ENCODE measurements around the gene PDS5A. TPM values are rescaled to one million over a fixed set of nuclear protein-coding genes. Genes with fewer than 3 reads are reported as not detected.
"Not testable (repeated sequence)": the region's sequence is repeated elsewhere in the genome, so short reads cannot be mapped to it uniquely, and the experiment has no call there.

PDS5A gene
- total RNA-seq, 1 donor, result 120 TPM

GRCh38 chr4:39841894-39842293 lies 135.8 kb downstream of the PDS5A start:
- H3K4me3 ChIP-seq (ENCODE audit: low read length), result no peak overlapping the region
- no peaks in the 10 kb centered on the region for H3K4me1 ChIP-seq (ENCODE audit: insufficient read depth, low read length)
- no peaks in the 10 kb centered on the region for H3K9me3 ChIP-seq (ENCODE audit: low read depth, low read length)
- no peaks in the 10 kb centered on the region for H3K27me3 ChIP-seq (ENCODE audit: insufficient read depth, low read length)

- H3K9me3 ChIP-seq (ENCODE audit: low read depth, low read length); H3K27me3 ChIP-seq (ENCODE audit: insufficient read depth, low read length); H3K4me3 ChIP-seq (ENCODE audit: low read length); H3K4me1 ChIP-seq (ENCODE audit: insufficient read depth, low read length): not testable (repeated sequence)
Measured at GRCh38 chr4:39840516-39840915, 137.2 kb downstream of the PDS5A start.

DNA sequence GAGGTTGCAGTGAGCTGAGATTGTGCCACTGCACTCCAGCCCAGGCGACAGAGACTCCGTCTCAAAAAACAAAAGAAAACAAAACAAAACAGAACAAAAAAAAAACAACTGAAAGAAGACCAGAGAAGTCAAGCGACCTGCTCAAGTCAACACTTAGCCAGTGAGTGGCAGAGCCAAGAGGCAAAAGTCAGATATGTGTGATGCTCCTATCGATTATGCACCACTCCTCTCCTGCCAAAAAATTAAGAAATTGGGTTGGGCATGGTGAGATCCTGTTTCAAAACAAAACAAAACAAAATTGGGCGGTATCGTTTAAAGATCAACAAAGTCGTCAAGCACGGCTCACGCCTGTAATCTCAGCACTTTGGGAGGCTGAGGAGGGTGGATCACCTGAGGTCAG lies 137.7 kb downstream of the PDS5A start:
- H3K4me1 ChIP-seq (ENCODE audit: insufficient read depth, low read length), result no peaks in the 10 kb centered on the region
- no peaks in the 10 kb centered on the region for H3K9me3 ChIP-seq (ENCODE audit: low read depth, low read length)
- H3K27me3 ChIP-seq (ENCODE audit: insufficient read depth, low read length), result no peaks in the 10 kb centered on the region
- H3K4me3 ChIP-seq (ENCODE audit: low read length), result no peak overlapping the region

DNA sequence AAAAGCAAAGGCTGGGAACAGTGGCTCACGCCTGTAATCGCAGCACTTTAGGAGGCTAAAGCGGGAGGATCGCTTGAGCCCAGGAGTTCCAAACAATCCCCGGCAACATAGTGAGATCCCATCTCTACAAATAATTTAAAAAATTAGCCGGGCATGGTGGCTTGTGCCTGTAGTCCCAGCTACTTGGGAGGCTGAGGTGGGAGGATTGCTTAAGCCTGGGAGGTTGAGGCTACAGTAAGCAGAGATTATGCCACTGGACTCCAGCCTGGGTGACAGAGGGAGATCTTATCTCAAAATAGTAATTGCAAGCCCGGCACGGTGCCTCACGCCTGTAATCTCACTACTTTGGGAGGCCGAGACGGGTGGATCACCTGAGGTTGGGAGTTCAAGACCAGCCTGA lies 139.3 kb downstream of the PDS5A start:
- not testable (repeated sequence) for H3K4me3 ChIP-seq (ENCODE audit: low read length); H3K27me3 ChIP-seq (ENCODE audit: insufficient read depth, low read length); H3K9me3 ChIP-seq (ENCODE audit: low read depth, low read length); H3K4me1 ChIP-seq (ENCODE audit: insufficient read depth, low read length)

DNA sequence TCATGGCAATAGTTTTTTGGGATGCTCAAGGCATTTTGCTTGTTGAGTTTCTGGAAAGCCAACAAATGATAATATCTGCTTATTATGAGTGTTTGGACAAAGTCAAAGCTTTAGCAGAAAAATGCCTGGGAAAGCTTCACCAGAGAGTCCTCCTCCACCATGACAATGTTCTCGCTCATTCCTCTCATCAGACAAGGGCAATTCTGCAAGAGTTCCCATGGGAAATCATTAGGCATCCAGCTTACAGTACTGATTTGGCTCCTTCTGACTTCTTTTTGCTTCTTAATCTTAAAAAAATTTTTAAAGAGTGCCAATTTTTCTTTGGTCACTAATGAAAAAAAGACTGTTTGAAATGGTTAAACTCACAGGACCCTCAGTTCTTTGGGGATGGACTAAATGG lies 143.4 kb downstream of the PDS5A start:
- Histone ChIP-seq H3K27me3 (ENCODE audit: insufficient read depth, low read length) (no peaks in the 10 kb centered on the region), H3K4me3 (ENCODE audit: low read length) (no peak overlapping the region), H3K9me3 (ENCODE audit: low read depth, low read length) (no peaks in the 10 kb centered on the region), H3K4me1 (ENCODE audit: insufficient read depth, low read length) (no peaks in the 10 kb centered on the region)

GRCh38 chr4:39825741-39826231 lies 151.9 kb downstream of the PDS5A start:
- Histone ChIP-seq H3K9me3 (ENCODE audit: low read depth, low read length) (no peaks in the 10 kb centered on the region), H3K4me1 (ENCODE audit: insufficient read depth, low read length) (peaks cover 4% of the 10 kb centered on the region), H3K4me3 (ENCODE audit: low read length) (no peak overlapping the region), H3K27me3 (ENCODE audit: insufficient read depth, low read length) (no peaks in the 10 kb centered on the region)

- no peak overlapping the region for H3K4me3 ChIP-seq (ENCODE audit: low read length)
- peaks cover 4% of the 10 kb centered on the region for H3K4me1 ChIP-seq (ENCODE audit: insufficient read depth, low read length)
- H3K9me3 ChIP-seq (ENCODE audit: low read depth, low read length), result no peaks in the 10 kb centered on the region
- H3K27me3 ChIP-seq (ENCODE audit: insufficient read depth, low read length), result no peaks in the 10 kb centered on the region
Measured at GRCh38 chr4:39825090-39825489, 152.6 kb downstream of the PDS5A start.

DNA sequence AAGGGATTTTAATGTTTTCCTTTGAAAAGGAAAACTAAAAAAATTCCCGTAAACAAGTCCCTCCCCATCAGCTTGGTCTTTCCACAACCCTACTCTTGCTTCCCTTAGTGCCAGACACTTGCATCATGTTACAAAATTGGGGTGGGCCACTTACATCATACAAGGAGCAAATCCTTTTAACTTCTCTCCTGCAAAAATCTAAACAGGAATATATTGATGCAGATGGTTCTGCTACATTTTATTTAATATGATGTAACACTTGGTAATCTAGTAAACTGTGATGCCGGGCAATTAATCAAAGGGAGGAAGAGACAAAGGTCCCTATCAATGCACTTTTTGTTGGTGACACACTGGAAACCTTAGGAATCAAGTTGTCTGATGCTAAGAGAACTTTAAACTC lies 154.5 kb downstream of the PDS5A start:
- Histone ChIP-seq H3K27me3 (ENCODE audit: insufficient read depth, low read length) (no peaks in the 10 kb centered on the region), H3K4me3 (ENCODE audit: low read length) (no peak overlapping the region), H3K4me1 (ENCODE audit: insufficient read depth, low read length) (peaks cover 4% of the 10 kb centered on the region), H3K9me3 (ENCODE audit: low read depth, low read length) (no peaks in the 10 kb centered on the region)

DNA sequence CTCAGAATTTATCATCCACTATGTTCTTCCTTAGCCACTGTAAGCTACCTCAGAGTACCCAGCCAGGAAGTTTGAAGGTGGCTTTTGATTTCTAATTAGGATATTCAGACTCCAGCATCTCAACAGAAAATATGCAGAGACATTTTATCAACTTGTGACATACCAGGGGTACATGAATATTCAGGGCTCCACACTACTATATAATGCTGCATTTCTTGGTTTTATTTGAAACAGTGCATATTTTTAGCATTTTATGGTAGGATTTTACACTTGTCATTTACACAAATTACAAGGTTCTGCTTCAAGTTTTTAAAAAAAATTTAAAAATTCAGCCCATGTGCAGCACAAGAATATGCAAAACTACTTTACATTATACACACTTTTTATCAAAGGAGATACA lies 155.0 kb downstream of the PDS5A start:
- Histone ChIP-seq H3K27me3 (ENCODE audit: insufficient read depth, low read length) (no peaks in the 10 kb centered on the region), H3K4me3 (ENCODE audit: low read length) (no peak overlapping the region), H3K9me3 (ENCODE audit: low read depth, low read length) (no peaks in the 10 kb centered on the region), H3K4me1 (ENCODE audit: insufficient read depth, low read length) (peaks cover 4% of the 10 kb centered on the region)

GRCh38 chr4:39821951-39822350 lies 155.8 kb downstream of the PDS5A start:
- Histone ChIP-seq H3K4me1 (ENCODE audit: insufficient read depth, low read length) (peaks cover 4% of the 10 kb centered on the region), H3K9me3 (ENCODE audit: low read depth, low read length) (no peaks in the 10 kb centered on the region), H3K27me3 (ENCODE audit: insufficient read depth, low read length) (no peaks in the 10 kb centered on the region), H3K4me3 (ENCODE audit: low read length) (no peak overlapping the region)

DNA sequence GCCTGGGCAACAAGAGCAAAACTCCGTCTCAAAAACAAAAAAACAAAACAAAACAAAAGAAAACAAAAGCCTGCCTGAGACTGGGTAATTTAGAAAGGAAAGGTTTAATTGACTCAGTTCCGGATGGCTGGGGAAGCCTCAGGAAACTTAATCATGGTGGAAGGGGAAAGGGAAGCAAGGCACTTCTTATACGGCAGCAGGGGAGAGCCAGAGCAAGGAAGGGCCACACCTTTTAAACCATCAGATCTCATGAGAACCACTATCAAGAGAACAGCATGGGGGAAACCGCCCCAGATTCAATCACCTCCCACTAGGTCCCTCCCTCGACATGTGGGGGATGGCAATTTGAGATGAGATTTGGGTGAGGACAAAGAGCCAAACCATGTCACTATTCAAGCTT lies 157.5 kb downstream of the PDS5A start:
- Histone ChIP-seq H3K27me3 (ENCODE audit: insufficient read depth, low read length) (no peaks in the 10 kb centered on the region), H3K9me3 (ENCODE audit: low read depth, low read length) (no peaks in the 10 kb centered on the region), H3K4me3 (ENCODE audit: low read length) (no peak overlapping the region), H3K4me1 (ENCODE audit: insufficient read depth, low read length) (no peaks in the 10 kb centered on the region)

GRCh38 chr4:39818646-39819045 lies 159.1 kb downstream of the PDS5A start:
- Histone ChIP-seq H3K4me3 (ENCODE audit: low read length) (no peak overlapping the region), H3K9me3 (ENCODE audit: low read depth, low read length) (no peaks in the 10 kb centered on the region), H3K4me1 (ENCODE audit: insufficient read depth, low read length) (no peaks in the 10 kb centered on the region), H3K27me3 (ENCODE audit: insufficient read depth, low read length) (no peaks in the 10 kb centered on the region)

- no peaks in the 10 kb centered on the region for H3K9me3 ChIP-seq (ENCODE audit: low read depth, low read length)
- no peak overlapping the region for H3K4me3 ChIP-seq (ENCODE audit: low read length)
- no peaks in the 10 kb centered on the region for H3K27me3 ChIP-seq (ENCODE audit: insufficient read depth, low read length)
- no peaks in the 10 kb centered on the region for H3K4me1 ChIP-seq (ENCODE audit: insufficient read depth, low read length)
Measured at GRCh38 chr4:39814403-39815185, 163.1 kb downstream of the PDS5A start.

DNA sequence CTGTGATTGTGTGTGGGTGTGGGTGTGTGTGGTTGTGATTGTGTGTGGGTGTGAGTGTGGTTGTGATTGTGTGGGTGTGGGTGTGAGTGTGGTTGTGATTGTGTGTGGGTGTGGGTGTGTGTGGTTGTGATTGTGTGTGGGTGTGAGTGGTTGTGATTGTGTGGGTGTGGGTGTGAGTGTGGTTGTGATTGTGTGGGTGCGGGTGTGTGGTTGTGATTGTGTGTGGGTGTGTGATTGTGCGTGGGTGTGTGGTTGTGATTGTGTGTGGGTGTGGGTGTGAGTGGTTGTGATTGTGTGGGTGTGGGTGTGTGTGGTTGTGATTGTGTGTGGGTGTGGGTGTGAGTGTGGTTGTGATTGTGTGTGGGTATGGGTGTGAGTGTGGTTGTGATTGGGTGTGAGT lies 163.9 kb downstream of the PDS5A start:
- H3K4me3 ChIP-seq (ENCODE audit: low read length); H3K27me3 ChIP-seq (ENCODE audit: insufficient read depth, low read length); H3K4me1 ChIP-seq (ENCODE audit: insufficient read depth, low read length); H3K9me3 ChIP-seq (ENCODE audit: low read depth, low read length): not testable (repeated sequence)

- not testable (repeated sequence) for H3K27me3 ChIP-seq (ENCODE audit: insufficient read depth, low read length); H3K4me3 ChIP-seq (ENCODE audit: low read length); H3K9me3 ChIP-seq (ENCODE audit: low read depth, low read length); H3K4me1 ChIP-seq (ENCODE audit: insufficient read depth, low read length)
Measured at GRCh38 chr4:39813033-39813432, 164.7 kb downstream of the PDS5A start.

- H3K4me1 ChIP-seq (ENCODE audit: insufficient read depth, low read length), result no peaks in the 10 kb centered on the region
- no peak overlapping the region for H3K4me3 ChIP-seq (ENCODE audit: low read length)
- no peaks in the 10 kb centered on the region for H3K9me3 ChIP-seq (ENCODE audit: low read depth, low read length)
- no peaks in the 10 kb centered on the region for H3K27me3 ChIP-seq (ENCODE audit: insufficient read depth, low read length)
Measured at GRCh38 chr4:39812500-39812899, 165.2 kb downstream of the PDS5A start.

Measured in mononuclear cell (primary cell).